Measurements from ENCODE around the gene ARHGEF1.

Gene ARHGEF1

DNA sequence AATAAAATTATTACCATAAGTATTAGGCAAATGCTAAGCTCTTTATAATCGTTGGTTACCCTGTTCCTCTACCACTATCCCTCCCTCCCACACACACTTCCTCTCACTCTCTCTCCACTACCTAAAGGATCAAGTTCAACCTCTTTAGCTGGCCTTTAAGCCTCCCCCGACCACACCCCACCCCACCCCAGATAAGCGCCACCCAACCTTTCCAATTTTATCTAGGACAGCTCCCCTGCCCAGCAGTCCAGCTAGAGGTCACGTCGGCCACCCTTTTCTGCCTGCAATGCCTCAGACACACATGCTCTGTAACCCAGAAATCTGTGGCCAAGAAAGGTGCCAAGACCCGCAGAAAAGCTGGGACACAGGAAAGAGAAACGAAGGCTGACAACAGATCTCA lies 39.6 kb upstream of the ARHGEF1 start:
- H3K9me3 ChIP-seq (ENCODE audit: insufficient read depth, low read length, severe bottlenecking): no peaks in the 10 kb centered on the region
- peaks cover 11% of the 10 kb centered on the region for H3K27me3 ChIP-seq (ENCODE audit: insufficient read depth, low read length, poor library complexity)
- no peak for TF ChIP-seq EZH2 (IDR thresholded peaks at IDR 0.05; ENCODE audit: borderline replicate concordance, low read depth, low read length, severe bottlenecking)
- no peak for TF ChIP-seq CTCF (IDR thresholded peaks at IDR 0.05; ENCODE audit: borderline replicate concordance, extremely low read depth, low read length, poor library complexity, severe bottlenecking)
- ATAC-seq (ENCODE audit: insufficient read depth, low read depth) (no peak), DNase-seq (no peak)
- no peak overlapping the region for H3K4me3 ChIP-seq (ENCODE audit: low read depth in 1 of 2, low read length in 2 of 2)
- H3K9ac ChIP-seq (ENCODE audit: low read depth, low read length): no peak overlapping the region
- H3K27ac ChIP-seq (ENCODE audit: low read length): no peak overlapping the region
- H3K79me2 ChIP-seq (ENCODE audit: insufficient read depth, low read length): no peaks in the 10 kb centered on the region
- no peak overlapping the region for H3K4me2 ChIP-seq (ENCODE audit: insufficient read depth, low read length)
- H4K20me1 ChIP-seq (ENCODE audit: insufficient read depth, low read length): no peaks in the 10 kb centered on the region
- H3K4me1 ChIP-seq (ENCODE audit: insufficient read depth, low read length): no peaks in the 10 kb centered on the region
- H2AFZ ChIP-seq (ENCODE audit: low read depth, low read length): no peak overlapping the region
- no peaks in the 10 kb centered on the region for H3K36me3 ChIP-seq (ENCODE audit: insufficient read depth, low read length)

DNA sequence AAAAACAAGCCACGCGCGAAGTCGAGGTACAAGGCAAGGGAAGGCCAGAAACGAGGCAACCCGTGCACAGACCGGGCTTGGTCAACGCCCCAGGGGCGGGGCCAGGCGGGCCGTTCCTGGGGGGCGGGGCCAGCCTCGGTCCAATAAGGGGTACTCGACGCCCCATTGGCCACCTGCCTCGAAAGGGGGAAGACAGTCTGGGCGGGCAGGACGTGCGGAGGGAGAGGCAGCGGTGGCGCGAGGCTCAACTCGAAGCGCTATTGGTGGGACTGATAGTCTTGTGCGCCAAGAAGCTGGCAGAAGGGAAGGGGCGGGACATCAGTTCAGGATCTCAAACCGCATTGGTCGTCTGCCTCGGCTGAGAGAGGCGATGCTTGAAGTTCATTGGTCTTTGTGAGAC lies 38.4 kb upstream of the ARHGEF1 start, which contains the start of gene LYPD4:
LYPD4 (minus strand) TSS at position 83 of the 400 bp plus-strand sequence. CDS start 5,398 bp downstream, outside the sequence.
- no peak within 1 kb of the TSS for H3K4me3 ChIP-seq (ENCODE audit: low read depth in 1 of 2, low read length in 2 of 2)
- ATAC-seq (ENCODE audit: insufficient read depth, low read depth) (no peak), DNase-seq (peak; percentile 13)
- peaks cover 3% of the 10 kb centered on the region for H3K27me3 ChIP-seq (ENCODE audit: insufficient read depth, low read length, poor library complexity)
- no peak for TF ChIP-seq EZH2 (IDR thresholded peaks at IDR 0.05; ENCODE audit: borderline replicate concordance, low read depth, low read length, severe bottlenecking)
- no peak for TF ChIP-seq CTCF (IDR thresholded peaks at IDR 0.05; ENCODE audit: borderline replicate concordance, extremely low read depth, low read length, poor library complexity, severe bottlenecking)
- H4K20me1 ChIP-seq (ENCODE audit: insufficient read depth, low read length): no peaks in the 10 kb centered on the region
- H3K4me1 ChIP-seq (ENCODE audit: insufficient read depth, low read length): no peaks in the 10 kb centered on the region
- H3K79me2 ChIP-seq (ENCODE audit: insufficient read depth, low read length): no peaks in the 10 kb centered on the region
- no peak within 1 kb of the TSS for H3K27ac ChIP-seq (ENCODE audit: low read length)
- H3K9me3 ChIP-seq (ENCODE audit: insufficient read depth, low read length, severe bottlenecking): no peaks in the 10 kb centered on the region
- H2AFZ ChIP-seq (ENCODE audit: low read depth, low read length): no peak within 1 kb of the TSS
- H3K4me2 ChIP-seq (ENCODE audit: insufficient read depth, low read length): no peak within 1 kb of the TSS
- H3K9ac ChIP-seq (ENCODE audit: low read depth, low read length): no peak within 1 kb of the TSS
- H3K36me3 ChIP-seq (ENCODE audit: insufficient read depth, low read length): no peaks in the 10 kb centered on the region

- Histone ChIP-seq H2AFZ (ENCODE audit: low read depth, low read length) (no peak within 1 kb of the TSS), H3K27me3 (ENCODE audit: insufficient read depth, low read length, poor library complexity) (peaks cover 3% of the 10 kb centered on the region)
Observed at GRCh38 chr19:41845001-41845050, 38.2 kb upstream of the ARHGEF1 start, which contains the start of gene DMRTC2. TSS of gene DMRTC2 (plus strand) at chr19:41845042. CDS start at chr19:41847429, 2,387 bp downstream.

More at GRCh38 chr19:41845001-41845050, 38.2 kb upstream of the ARHGEF1 start, which contains the start of gene DMRTC2:
- ATAC-seq (ENCODE audit: insufficient read depth, low read depth) (no peak), DNase-seq (no peak)
- H4K20me1 ChIP-seq (ENCODE audit: insufficient read depth, low read length): no peaks in the 10 kb centered on the region
- TF ChIP-seq CTCF (IDR thresholded peaks at IDR 0.05; ENCODE audit: borderline replicate concordance, extremely low read depth, low read length, poor library complexity, severe bottlenecking) (no peak), EZH2 (IDR thresholded peaks at IDR 0.05; ENCODE audit: borderline replicate concordance, low read depth, low read length, severe bottlenecking) (no peak)
- H3K27ac ChIP-seq (ENCODE audit: low read length): no peak within 1 kb of the TSS
- H3K9me3 ChIP-seq (ENCODE audit: insufficient read depth, low read length, severe bottlenecking): no peaks in the 10 kb centered on the region
- no peak within 1 kb of the TSS for H3K4me2 ChIP-seq (ENCODE audit: insufficient read depth, low read length)
- H3K36me3 ChIP-seq (ENCODE audit: insufficient read depth, low read length): no peaks in the 10 kb centered on the region
- no peak within 1 kb of the TSS for H3K9ac ChIP-seq (ENCODE audit: low read depth, low read length)
- no peaks in the 10 kb centered on the region for H3K79me2 ChIP-seq (ENCODE audit: insufficient read depth, low read length)
- H3K4me1 ChIP-seq (ENCODE audit: insufficient read depth, low read length): no peaks in the 10 kb centered on the region
- H3K4me3 ChIP-seq (ENCODE audit: low read depth in 1 of 2, low read length in 2 of 2): no peak within 1 kb of the TSS
